ENCODE results near the gene TCF7L1.

TCF7L1 gene

DNA sequence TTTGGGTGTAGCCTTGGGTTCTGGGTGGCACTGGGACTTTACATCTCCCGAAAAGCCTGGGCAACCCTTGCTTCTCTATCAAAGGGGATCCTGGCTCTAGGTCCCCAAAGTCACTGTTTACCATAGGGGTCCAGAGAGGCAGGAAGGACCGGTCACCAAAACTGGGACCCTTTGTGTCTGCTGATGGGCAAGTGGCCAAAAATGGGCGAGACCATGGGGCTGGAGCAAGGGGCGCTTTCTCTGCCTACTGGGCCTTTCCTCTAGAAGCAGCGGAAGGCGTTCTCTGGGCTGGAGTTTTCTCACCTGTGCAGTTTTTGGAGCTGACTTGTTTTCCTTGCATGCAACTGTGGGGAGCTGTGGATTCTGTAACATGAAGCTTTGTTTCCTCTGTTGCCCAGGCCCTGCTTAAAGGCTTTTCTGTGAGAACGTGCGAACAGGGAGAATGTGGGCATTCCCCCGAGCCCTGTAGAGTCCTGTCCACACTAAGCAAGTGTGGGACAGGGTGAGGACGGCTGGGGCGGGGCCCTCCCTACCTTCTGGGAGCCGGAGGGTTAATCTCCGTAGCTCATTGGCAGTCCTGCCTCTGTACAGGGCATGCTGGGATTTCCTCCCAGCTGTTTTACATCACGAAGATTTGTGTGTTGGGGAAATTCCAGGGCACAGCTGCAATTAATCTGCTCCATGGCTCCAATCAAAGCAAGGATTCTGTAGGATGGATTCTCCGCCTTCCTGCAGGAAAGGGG, 144.4 kb downstream of the TCF7L1 start:
- no peak for TF ChIP-seq CTCF (IDR thresholded peaks at IDR 0.05; ENCODE audit: low read depth, low read length, missing control alignments)
- peak; percentile 91 for DNase-seq (ENCODE audit: extremely low read depth, low read depth)
- 0 out of 2 replicates have a peak overlapping the region, but pooled peaks have one; percentile 2 for H3K4me3 ChIP-seq (replicated peaks; ENCODE audit: low read depth, low read length)

DNA sequence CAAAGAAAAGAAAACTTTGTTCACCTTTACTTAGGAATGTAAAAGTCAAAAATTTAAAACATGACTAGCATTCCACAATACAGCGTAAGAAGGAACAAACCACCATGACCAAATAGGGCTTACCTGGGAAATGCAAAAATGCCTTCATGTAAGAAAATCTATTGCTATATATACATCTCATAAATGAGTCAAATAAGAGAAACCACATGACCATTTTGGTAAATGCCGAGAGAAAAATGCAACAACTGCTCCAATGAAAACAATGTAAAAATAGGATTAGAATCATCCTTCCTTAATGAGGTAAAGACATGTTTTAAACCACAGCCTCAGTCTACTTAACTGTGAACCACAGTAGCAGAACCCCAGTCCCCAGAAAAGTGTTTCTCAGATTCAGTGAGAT, 145.2 kb downstream of the TCF7L1 start:
- DNase-seq (ENCODE audit: extremely low read depth, low read depth): no peak
- 0 out of 2 replicates have a peak overlapping the region, but pooled peaks have one; percentile 2 for H3K4me3 ChIP-seq (replicated peaks; ENCODE audit: low read depth, low read length)
- TF ChIP-seq CTCF (IDR thresholded peaks at IDR 0.05; ENCODE audit: low read depth, low read length, missing control alignments): no peak

DNA sequence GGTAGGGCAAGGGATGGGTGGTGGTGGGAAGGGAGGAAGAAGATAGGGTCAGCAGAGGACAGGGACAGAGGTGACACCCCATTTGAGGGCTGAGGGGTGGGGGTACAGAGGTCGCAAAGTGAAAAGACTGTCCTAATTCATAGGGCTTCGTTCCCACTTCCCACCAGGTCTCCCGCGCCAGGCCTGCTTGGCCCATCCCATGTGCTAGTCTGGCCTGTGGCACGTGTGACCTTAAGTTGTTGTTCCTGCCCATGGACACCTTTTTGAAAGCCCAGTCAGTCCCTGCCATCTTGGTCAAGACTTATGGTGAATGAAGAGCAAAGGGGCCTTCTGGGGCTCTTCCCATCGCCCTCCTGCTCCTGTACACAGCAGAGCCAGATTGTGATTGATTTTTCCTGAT, 148.4 kb downstream of the TCF7L1 start:
- no peak for TF ChIP-seq CTCF (IDR thresholded peaks at IDR 0.05; ENCODE audit: low read depth, low read length, missing control alignments)
- no peak overlapping the region for H3K4me3 ChIP-seq (replicated peaks; ENCODE audit: low read depth, low read length)
- DNase-seq (ENCODE audit: extremely low read depth, low read depth): no peak

DNA sequence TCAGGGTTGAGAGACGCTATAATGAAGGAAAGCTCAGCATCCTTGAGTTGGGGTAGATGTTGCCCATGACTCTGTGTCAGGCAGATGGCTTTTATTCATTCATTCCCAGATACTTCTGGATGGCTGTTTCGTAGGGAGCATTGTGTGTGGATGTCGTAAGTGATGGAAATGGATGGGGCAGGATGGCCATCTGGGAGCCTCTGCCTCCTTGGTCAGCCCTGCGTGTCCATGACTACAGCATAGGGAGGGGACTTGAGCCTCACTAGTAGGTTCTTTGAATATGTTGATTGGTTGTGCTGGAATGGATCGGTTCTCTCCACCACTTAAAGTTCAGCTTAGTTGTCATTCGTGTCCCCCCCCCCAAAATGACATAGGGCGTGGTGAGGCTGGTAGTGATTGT, 149.7 kb downstream of the TCF7L1 start:
- no peak for DNase-seq (ENCODE audit: extremely low read depth, low read depth)
- TF ChIP-seq CTCF (IDR thresholded peaks at IDR 0.05; ENCODE audit: low read depth, low read length, missing control alignments): no peak
- H3K4me3 ChIP-seq (replicated peaks; ENCODE audit: low read depth, low read length): no peak overlapping the region

- DNase-seq (ENCODE audit: extremely low read depth, low read depth): no peak
- no peak overlapping the region for H3K4me3 ChIP-seq (replicated peaks; ENCODE audit: low read depth, low read length)
- no peak for TF ChIP-seq CTCF (IDR thresholded peaks at IDR 0.05; ENCODE audit: low read depth, low read length, missing control alignments)
These were observed 150.4 kb downstream of the TCF7L1 start for GRCh38 chr2:85283641-85284040.

GRCh38 chr2:85286918-85287317, 153.7 kb downstream of the TCF7L1 start:
- H3K4me3 ChIP-seq (replicated peaks; ENCODE audit: low read depth, low read length): no peak overlapping the region
- TF ChIP-seq CTCF (IDR thresholded peaks at IDR 0.05; ENCODE audit: low read depth, low read length, missing control alignments): no peak
- DNase-seq (ENCODE audit: extremely low read depth, low read depth): no peak

DNA sequence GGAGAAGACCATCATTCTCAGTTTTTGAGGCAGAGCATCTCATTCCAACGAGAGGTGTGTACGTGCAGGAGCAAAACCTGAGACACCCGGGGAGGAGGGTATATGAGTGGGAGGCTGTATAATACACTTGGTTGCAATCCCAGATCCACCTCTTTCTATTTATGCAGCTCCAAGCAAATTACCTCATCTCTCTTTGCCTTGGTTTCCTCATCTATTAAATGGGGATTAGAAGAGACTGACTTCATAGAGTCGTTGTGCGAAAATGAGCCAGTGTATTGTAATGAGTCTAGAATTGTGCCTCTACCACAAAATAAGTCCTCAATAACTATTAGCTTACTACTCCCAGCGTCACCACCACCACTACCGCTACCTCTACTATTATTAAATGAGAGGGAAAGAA, 154.5 kb downstream of the TCF7L1 start:
- no peak for TF ChIP-seq CTCF (IDR thresholded peaks at IDR 0.05; ENCODE audit: low read depth, low read length, missing control alignments)
- H3K4me3 ChIP-seq (replicated peaks; ENCODE audit: low read depth, low read length): no peak overlapping the region
- no peak for DNase-seq (ENCODE audit: extremely low read depth, low read depth)
